RWPE2 (cell line): ENCODE measurements around the gene PRKD2.

Experiments
- ATAC-seq: fragments of 200-7000 bp; cut with Tn5 transposase; 3 replicates; pipeline ENCODE4 v1.9.1; 2021; ENCODE audit warnings: low read depth
- DNase-seq: peaks from one replicate; pipeline ENCODE4 v3.0.0-alpha.2; 2020; ENCODE audit warnings: low spot score
- H3K27ac ChIP-seq: fragments of 450-650 bp; 2 replicates; pipeline ENCODE4 v1.5.1; 2017; ENCODE audit warnings: mild to moderate bottlenecking; ENCODE audit not compliant: poor library complexity, severe bottlenecking
- H3K27me3 ChIP-seq: fragments of 250-450 bp; sonication (Bioruptor Pico); 2 replicates; pipeline ENCODE4 v1.5.1; 2021; ENCODE audit warnings: mild to moderate bottlenecking, moderate library complexity; ENCODE audit not compliant: insufficient read depth, poor library complexity, severe bottlenecking
- H3K36me3 ChIP-seq: fragments of 250-450 bp; sonication (Bioruptor Pico); 2 replicates; pipeline ENCODE4 v1.5.1; 2020; ENCODE audit warnings: low read depth, mild to moderate bottlenecking, moderate library complexity
- H3K4me1 ChIP-seq: fragments of 250-450 bp; sonication (Bioruptor Pico); 2 replicates; pipeline ENCODE4 v1.5.1; 2021; ENCODE audit warnings: mild to moderate bottlenecking, moderate library complexity; ENCODE audit not compliant: insufficient read depth, poor library complexity, severe bottlenecking
- H3K4me3 ChIP-seq: fragments of 250-450 bp; sonication (Bioruptor Pico); 2 replicates; pipeline ENCODE4 v1.5.1; 2021; ENCODE audit warnings: mild to moderate bottlenecking, moderate library complexity; ENCODE audit not compliant: severe bottlenecking
- H3K9me3 ChIP-seq: fragments of 250-450 bp; sonication (Bioruptor Pico); 2 replicates; pipeline ENCODE4 v1.5.1; 2021; ENCODE audit warnings: mild to moderate bottlenecking, moderate library complexity; ENCODE audit not compliant: severe bottlenecking
- CTCF ChIP-seq: fragments of 450-650 bp; IDR thresholded peaks from one replicate; pipeline ENCODE4 v1.5.1; 2017; ENCODE audit warnings: mild to moderate bottlenecking, moderate library complexity; ENCODE audit not compliant: poor library complexity, severe bottlenecking

Gene PRKD2

DNA sequence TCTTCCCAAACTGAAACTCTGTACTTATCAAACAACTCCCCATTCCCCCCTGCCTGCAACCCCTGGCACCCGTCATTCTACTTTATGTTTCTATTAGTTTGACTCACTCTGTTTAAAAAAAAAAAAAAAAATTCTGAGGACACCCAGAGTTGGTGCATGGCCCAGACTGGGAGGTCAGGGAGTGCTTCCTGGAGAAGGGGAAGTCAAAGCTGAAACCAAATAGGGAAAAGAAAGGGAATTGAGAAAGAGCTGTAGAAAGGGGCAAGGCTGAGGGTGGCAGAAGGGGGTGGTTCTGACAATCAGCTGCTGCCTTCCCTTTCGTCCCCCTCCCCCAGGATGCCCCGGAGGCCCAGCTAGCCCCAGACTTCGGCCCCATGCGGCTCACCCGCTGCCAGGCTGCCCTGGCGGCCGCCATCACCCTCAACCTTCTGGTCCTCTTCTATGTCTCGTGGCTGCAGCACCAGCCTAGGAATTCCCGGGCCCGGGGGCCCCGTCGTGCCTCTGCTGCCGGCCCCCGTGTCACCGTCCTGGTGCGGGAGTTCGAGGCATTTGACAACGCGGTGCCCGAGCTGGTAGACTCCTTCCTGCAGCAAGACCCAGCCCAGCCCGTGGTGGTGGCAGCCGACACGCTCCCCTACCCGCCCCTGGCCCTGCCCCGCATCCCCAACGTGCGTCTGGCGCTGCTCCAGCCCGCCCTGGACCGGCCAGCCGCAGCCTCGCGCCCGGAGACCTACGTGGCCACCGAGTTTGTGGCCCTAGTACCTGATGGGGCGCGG, 38.4 kb upstream of the PRKD2 start:
- Histone ChIP-seq H3K27me3 (no peaks in the 10 kb centered on the region), H3K9me3 (no peaks in the 10 kb centered on the region), H3K4me1 (peaks cover 5% of the 10 kb centered on the region), H3K27ac (peak overlapping the region; percentile 9), H3K36me3 (no peaks in the 10 kb centered on the region), H3K4me3 (no peak overlapping the region)
- TF ChIP-seq CTCF: no peak
- ATAC-seq: peak; percentile 30; the same call in 1 of the 3 replicates
- DNase-seq: no peak

- H3K4me3 ChIP-seq: no peak overlapping the region
- no peak overlapping the region for H3K27ac ChIP-seq
- H3K36me3 ChIP-seq: peaks cover 5% of the 10 kb centered on the region; the same call in 1 of the 2 replicates
- ATAC-seq (peak; percentile 15; the same call in 1 of the 3 replicates), DNase-seq (no peak)
- no peaks in the 10 kb centered on the region for H3K27me3 ChIP-seq
- no peaks in the 10 kb centered on the region for H3K4me1 ChIP-seq
- TF ChIP-seq CTCF: peak; percentile 39
- no peaks in the 10 kb centered on the region for H3K9me3 ChIP-seq
Measured at GRCh38 chr19:46753420-46754155, 36.7 kb upstream of the PRKD2 start.

DNA sequence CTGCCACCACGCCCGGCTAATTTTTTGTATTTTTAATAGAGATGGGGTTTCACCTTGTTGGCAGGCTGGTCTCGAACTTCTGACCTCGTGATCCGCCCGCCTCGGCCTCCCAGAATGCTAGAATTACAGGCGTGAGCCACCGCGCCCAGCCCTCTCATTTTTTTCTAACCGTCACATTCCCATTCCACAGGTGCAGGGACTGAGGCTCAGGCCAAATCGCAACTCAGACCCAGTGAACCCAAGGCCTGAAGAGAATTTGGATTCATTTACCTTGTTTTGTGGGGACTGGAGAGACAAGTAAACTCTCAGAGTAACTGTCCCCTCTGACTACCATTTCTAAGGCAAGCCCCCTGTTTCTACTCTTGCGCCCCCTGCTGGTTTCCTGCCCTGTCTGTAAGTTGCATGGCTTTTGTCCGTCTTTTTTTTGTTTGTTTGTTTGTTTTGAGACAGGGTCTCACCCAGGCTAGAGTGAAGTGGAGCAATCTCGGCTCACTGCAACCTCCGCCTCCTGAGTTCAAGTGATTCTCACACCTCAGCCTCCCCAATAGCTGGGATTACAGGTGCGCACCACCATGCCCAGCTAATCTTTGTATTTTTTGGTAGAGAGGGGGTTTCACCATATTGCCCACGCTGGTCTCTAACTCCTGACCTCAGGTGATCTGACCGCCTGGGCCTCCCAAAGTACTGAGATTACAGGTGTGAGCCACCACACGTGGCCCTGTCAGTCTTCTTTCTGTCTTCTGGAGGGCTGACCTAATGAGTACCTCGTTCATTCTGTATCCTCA, 31.6 kb upstream of the PRKD2 start:
- DNase-seq (no peak), ATAC-seq (no peak)
- peaks cover 13% of the 10 kb centered on the region for H3K36me3 ChIP-seq
- peak; percentile 63 for TF ChIP-seq CTCF
- no peaks in the 10 kb centered on the region for H3K4me1 ChIP-seq
- no peak overlapping the region for H3K27ac ChIP-seq
- no peak overlapping the region for H3K4me3 ChIP-seq
- no peaks in the 10 kb centered on the region for H3K27me3 ChIP-seq
- no peaks in the 10 kb centered on the region for H3K9me3 ChIP-seq

DNA sequence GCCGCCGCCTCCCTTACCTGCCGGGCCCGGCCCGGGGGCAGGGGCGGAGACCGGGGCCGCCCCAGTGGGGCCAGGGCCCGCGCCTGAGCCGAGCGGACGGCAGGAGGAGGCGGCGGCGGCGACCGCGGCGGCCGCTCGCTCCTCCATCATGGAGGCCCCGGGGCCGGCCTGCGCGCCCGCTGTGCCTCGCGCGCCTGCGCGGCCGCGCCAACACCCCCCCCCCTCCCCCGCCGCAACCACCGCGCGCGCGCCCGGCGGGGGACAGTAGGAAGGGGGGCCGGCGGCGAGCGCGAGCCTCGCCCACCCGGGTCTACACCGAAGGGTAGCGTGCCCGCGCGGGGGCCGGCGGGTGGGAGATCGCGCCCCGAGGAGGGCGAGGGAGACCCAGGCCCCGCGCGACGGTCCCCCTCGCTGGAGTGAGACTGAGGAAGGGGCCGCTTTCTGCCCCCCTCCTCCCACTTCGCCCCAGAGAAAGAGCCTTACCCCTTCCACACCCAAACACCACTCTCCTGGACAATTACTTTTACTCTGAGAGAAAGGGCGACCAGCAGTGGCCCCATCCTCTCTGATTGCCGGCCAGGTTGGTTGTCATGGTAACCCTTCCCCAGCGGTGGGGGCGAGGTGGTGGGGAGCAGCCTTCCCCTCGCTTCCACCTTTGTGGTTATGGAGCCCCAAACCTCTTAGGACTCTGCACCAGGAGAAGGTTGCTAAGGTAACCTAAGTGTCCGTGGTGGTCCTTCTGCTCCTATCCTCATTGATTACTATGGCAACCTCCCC, 29.6 kb upstream of the PRKD2 start, which contains the start of gene STRN4:
Gene STRN4, minus strand, starts transcription at position 170 of the 777 bp plus-strand sequence. Its CDS starts 20 bp downstream, at position 150.
- Histone ChIP-seq H3K4me1 (no peaks in the 10 kb centered on the region), H3K4me3 (peak within 1 kb of the TSS; percentile 100), H3K27ac (peak within 1 kb of the TSS; percentile 83), H3K9me3 (no peaks in the 10 kb centered on the region), H3K27me3 (no peaks in the 10 kb centered on the region), H3K36me3 (peaks cover 29% of the 10 kb centered on the region)
- no peak for TF ChIP-seq CTCF
- DNase-seq (no peak), ATAC-seq (peak; percentile 26)
